ENCODE data around the gene CIAO1. TPM values are rescaled to one million over a fixed set of nuclear protein-coding genes. Genes with fewer than 3 reads are reported as not detected.

The CIAO1 gene
- total and polyA plus RNA-seq, 2 of the 13 experiments (the other 11 are each of a cell fraction or from before 2014, with no cell fraction given), result 99.3 to 120 TPM

- TF ChIP-seq ZNF280B (CRISPR knock-in tag; IDR thresholded peaks at IDR 0.05; ENCODE audit: borderline replicate concordance) (no peak; the same call in 1 of the 2 replicates), RFX5 (IDR thresholded peaks at IDR 0.05; ENCODE audit: low read depth, low read length) (no peak), ZBTB26 (CRISPR knock-in tag; IDR thresholded peaks at IDR 0.05; ENCODE audit: borderline replicate concordance) (peak; percentile 68; the same call in 1 of the 2 replicates), HNRNPK (IDR thresholded peaks at IDR 0.05; ENCODE audit: low read depth, low read length, poor library complexity, severe bottlenecking) (no peak), ZHX2 (IDR thresholded peaks at IDR 0.05; ENCODE audit: low read depth) (no peak), ZHX2 (CRISPR knock-in tag; IDR thresholded peaks at IDR 0.05; ENCODE audit: borderline replicate concordance) (no peak), ZNF430 (CRISPR knock-in tag; IDR thresholded peaks at IDR 0.05) (no peak), ZUFSP (CRISPR knock-in tag; IDR thresholded peaks at IDR 0.05; ENCODE audit: borderline replicate concordance) (no peak), ZFP41 (CRISPR knock-in tag; IDR thresholded peaks at IDR 0.05; ENCODE audit: borderline replicate concordance) (no peak), NPAS2 (CRISPR knock-in tag; IDR thresholded peaks at IDR 0.05; ENCODE audit: borderline replicate concordance) (no peak), NAIF1 (CRISPR knock-in tag; IDR thresholded peaks at IDR 0.05; ENCODE audit: borderline replicate concordance) (no peak), MXD4 (CRISPR knock-in tag; IDR thresholded peaks at IDR 0.05) (no peak), HOXA7 (CRISPR knock-in tag; IDR thresholded peaks at IDR 0.05) (no peak), ZNF367 (CRISPR knock-in tag; IDR thresholded peaks at IDR 0.05; ENCODE audit: borderline replicate concordance) (no peak), MATR3 (CRISPR knock-in tag; IDR thresholded peaks at IDR 0.05) (no peak), ZNF670 (CRISPR knock-in tag; IDR thresholded peaks at IDR 0.05; ENCODE audit: borderline replicate concordance) (no peak)
Observed at GRCh38 chr2:96251721-96252292, 14.2 kb upstream of the CIAO1 start (continued).

Measured in HepG2 (cell line).